Activated CD4-positive, alpha-beta T cell treated with anti-CD3 and anti-CD28 coated beads, Interleukin-2, amount 10 ng/mL, durations not matched to agents 7 days and 5 days (primary cell): ENCODE results near the gene P2RX7. TPM values are rescaled to one million over a fixed set of nuclear protein-coding genes. Genes with fewer than 3 reads are reported as not detected.

Experiments
- CTCF ChIA-PET: fragments of 350-600 bp; sonication (Branson Sonifier 250); formaldehyde crosslinking; loops from one replicate; lab custom pipeline; 2021; ENCODE audit warnings: antibody characterized with exemption; lab: Charles Lee
- POLR2A ChIA-PET: fragments of 350-600 bp; sonication (Branson Sonifier 250); formaldehyde crosslinking; loops from one replicate; lab custom pipeline; 2021; ENCODE audit warnings: antibody characterized with exemption; lab: Charles Lee
- DNase-seq: peaks from one replicate; pipeline ENCODE4 v3.0.0-alpha.2; 2020
- H3K27ac Mint-ChIP-seq: one replicate; pipeline ENCODE4 v1.8.0; 2021; ENCODE audit warnings: mild to moderate bottlenecking, moderate library complexity, mixed read lengths
- H3K27me3 Mint-ChIP-seq: one replicate; pipeline ENCODE4 v1.8.0; 2021; ENCODE audit warnings: mixed read lengths
- H3K36me3 Mint-ChIP-seq: one replicate; pipeline ENCODE4 v1.8.0; 2021; ENCODE audit warnings: low read depth, mixed read lengths
- H3K4me1 Mint-ChIP-seq: one replicate; pipeline ENCODE4 v1.8.0; 2021; ENCODE audit warnings: mixed read lengths
- H3K4me3 Mint-ChIP-seq: one replicate; pipeline ENCODE4 v1.8.0; 2021; ENCODE audit warnings: mild to moderate bottlenecking, moderate library complexity, mixed read lengths
- H3K9me3 Mint-ChIP-seq: one replicate; pipeline ENCODE4 v1.8.0; 2021; ENCODE audit warnings: mixed read lengths
- total RNA-seq, 2 experiments: library from RNA; stranded (reverse); gene quantifications; one replicate each; pipeline ENCODE4 v1.2.3, GENCODE V29; 2021

The P2RX7 gene
- total RNA-seq, 2 experiments from 2014 or later, result 19.8 to 21.4 TPM

DNA sequence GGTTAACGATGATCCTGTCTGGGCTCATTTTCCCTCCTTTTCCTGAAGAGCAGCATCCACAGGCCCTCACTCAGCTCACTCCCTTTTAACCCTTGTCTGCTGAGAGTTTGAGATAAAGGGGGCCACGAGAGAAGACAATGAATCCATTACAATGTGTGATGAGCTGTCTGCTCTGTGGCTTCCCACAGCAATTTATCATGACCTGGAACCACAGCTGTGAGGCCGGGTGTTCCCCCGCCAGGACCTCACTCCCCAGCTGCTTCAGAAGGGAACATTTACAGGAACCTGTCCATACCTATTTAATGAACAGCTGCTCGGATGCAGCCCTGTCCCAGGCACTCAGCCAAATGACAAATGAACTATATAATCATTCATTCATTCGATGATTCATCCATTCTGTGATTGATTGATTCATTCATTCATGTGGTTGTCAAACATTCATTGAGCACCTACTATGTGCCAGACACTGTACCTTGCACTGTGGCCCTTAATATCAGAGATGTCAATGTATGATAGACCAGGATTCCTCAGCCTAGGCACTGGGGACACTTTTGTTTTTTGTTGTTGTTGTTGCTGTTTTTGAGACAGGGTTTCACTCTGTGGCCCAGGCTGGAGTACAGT lies 18.5 kb upstream of the P2RX7 start:
- Mint-ChIP-seq H3K27me3 (peaks cover 4% of the 10 kb centered on the region), H3K9me3 (no peaks in the 10 kb centered on the region), H3K27ac (no peak overlapping the region), H3K36me3 (no peaks in the 10 kb centered on the region), H3K4me3 (no peak overlapping the region), H3K4me1 (peaks cover 8% of the 10 kb centered on the region)
- ChIA-PET CTCF (interaction anchor here (1.3 to 2.3 kb wide), 2 partner anchors 10 to 55 kb away, joined by 3 to 6 read pairs; no protein-coding TSS in a partner anchor), POLR2A (no interaction called here)
- no peak for DNase-seq

DNA sequence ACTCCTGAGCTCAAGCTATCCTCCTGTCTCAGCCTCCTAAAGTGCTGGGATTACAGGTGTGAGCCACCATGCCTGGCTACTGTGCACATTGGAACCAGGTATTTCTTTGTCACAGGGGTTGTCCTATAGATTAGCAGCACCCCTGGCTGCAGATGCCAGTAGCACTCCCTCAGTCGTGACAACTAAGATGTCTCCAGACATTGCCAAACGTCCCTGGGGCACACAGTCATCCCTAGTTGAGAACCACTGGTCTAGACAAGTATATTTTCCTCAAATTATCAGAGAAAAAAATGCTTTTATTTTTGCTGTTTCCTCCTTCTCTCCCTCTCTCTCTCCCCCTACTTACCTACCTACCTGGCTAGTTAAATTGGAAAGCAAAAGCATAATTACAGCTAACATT lies 17.9 kb upstream of the P2RX7 start:
- POLR2A ChIA-PET, result no interaction called here
- peaks cover 8% of the 10 kb centered on the region for H3K4me1 Mint-ChIP-seq
- H3K27me3 Mint-ChIP-seq, result peaks cover 5% of the 10 kb centered on the region

DNA sequence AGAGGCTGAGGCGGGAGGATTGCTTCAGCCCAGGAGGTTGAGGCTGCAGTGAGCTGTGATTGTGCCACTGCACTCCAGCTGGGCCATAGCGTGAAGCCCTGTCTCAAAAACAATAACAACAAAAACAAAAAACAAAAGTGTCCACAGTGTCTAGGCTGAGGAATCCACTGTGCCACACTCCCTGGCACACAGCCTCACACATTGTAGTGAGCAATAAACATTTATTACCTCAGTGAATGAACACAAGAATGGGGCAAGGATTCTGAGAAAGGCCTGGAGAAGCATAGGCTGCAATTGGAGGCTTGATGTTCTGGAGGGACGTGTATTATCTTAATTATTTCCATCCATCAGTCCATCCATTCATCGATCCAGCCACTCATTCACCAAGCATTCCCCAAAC lies 17.1 kb upstream of the P2RX7 start:
- no peaks in the 10 kb centered on the region for H3K9me3 Mint-ChIP-seq
- H3K36me3 Mint-ChIP-seq, result no peaks in the 10 kb centered on the region
- POLR2A ChIA-PET, result no interaction called here
- peaks cover 4% of the 10 kb centered on the region for H3K4me1 Mint-ChIP-seq
- peaks cover 5% of the 10 kb centered on the region for H3K27me3 Mint-ChIP-seq
- CTCF ChIA-PET, result interaction anchor here (1.3 to 2.3 kb wide), 2 partner anchors 9 kb away, joined by 4 to 6 read pairs; no protein-coding TSS in a partner anchor
- H3K27ac Mint-ChIP-seq, result no peak overlapping the region
- no peak overlapping the region for H3K4me3 Mint-ChIP-seq
- DNase-seq, result no peak

More for the DNA sequence above, 17.9 kb upstream of the P2RX7 start:
- Mint-ChIP-seq H3K36me3 (no peaks in the 10 kb centered on the region), H3K4me3 (no peak overlapping the region), H3K27ac (no peak overlapping the region), H3K9me3 (no peaks in the 10 kb centered on the region)
- CTCF ChIA-PET, result interaction anchor here (1.3 to 2.3 kb wide), 2 partner anchors 9 to 10 kb away, joined by 4 to 6 read pairs; no protein-coding TSS in a partner anchor
- no peak for DNase-seq

DNA sequence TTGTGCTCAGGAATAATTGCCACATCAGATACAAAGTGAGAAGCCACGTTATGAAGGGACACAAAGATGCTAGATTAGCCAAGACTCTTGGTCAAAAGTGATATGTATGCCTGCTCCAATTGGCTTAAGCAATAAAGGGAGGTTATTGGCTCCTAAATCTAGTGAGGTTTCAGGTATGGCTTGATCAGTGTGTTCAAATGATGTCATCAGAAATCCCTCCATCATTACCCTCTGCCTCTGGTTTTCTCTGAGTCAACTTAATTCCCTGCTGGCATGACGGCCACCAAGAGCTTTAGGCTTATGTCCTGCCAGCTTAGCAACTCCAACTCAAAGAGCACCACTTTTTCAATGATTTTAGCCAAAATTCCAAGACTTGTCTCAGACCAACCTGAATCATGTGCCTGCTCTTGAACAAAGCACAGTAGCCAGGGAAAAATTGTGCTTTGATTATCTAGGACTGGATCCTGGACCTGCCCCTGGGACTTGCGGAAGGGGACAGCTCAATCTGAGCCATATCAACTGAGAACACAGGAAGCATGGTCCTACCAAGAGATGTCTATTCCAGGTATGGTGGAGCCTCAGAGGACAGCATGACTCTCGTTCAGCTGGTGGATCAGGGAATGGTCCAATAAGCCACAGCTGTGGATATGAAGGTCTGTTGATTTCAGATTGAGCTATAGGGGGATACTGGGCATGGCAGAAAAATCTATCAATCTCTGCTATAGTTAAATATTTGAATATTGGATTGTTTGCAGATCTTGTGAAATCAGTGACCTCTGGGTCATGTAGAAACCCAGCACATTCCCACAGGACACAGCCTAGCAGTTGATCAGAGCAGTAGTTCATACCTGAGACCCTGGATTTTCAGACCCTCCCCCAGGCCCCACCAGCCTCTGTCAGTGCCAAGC lies 16.1 kb upstream of the P2RX7 start:
- POLR2A ChIA-PET, result no interaction called here
- H3K36me3 Mint-ChIP-seq, result no peaks in the 10 kb centered on the region
- CTCF ChIA-PET, result interaction anchor here (1.0 to 2.3 kb wide), 2 partner anchors 8 to 24 kb away, joined by 3 to 6 read pairs; no protein-coding TSS in a partner anchor
- no peak overlapping the region for H3K4me3 Mint-ChIP-seq
- no peaks in the 10 kb centered on the region for H3K9me3 Mint-ChIP-seq
- peaks cover 11% of the 10 kb centered on the region for H3K27me3 Mint-ChIP-seq
- DNase-seq, result no peak
- no peak overlapping the region for H3K27ac Mint-ChIP-seq
- H3K4me1 Mint-ChIP-seq, result peaks cover 8% of the 10 kb centered on the region

DNA sequence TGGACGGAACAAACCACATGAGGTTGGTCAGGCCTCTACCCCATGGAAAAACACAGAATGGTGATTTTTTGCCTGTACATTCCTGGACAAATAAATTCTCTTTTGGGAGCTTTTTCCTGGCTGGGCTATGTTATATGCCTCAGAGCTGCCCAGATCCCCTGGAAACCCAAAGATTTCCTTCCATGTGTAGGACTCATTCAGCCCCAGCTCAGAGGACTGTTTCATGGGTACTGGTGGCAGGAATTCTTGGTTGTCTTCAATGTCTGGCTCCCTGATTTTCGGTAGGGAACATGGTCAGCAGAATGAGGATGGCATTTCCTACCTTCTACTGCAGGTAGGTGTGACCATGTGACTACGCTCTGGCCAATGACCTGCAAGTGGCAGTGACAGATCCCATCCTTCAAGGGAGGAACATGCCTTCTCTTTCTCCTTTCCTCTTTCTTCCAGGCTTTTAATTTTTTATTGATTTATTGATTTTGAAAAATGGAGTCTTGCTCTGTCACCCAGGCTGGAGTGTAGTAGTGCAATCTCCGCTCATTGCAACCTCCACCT lies 15.4 kb upstream of the P2RX7 start:
- Mint-ChIP-seq H3K4me1 (peaks cover 8% of the 10 kb centered on the region), H3K36me3 (no peaks in the 10 kb centered on the region), H3K9me3 (no peaks in the 10 kb centered on the region), H3K27me3 (peaks cover 11% of the 10 kb centered on the region), H3K4me3 (no peak overlapping the region), H3K27ac (no peak overlapping the region)
- CTCF ChIA-PET, result interaction anchor here (0.9 kb wide), 1 partner anchor 8 kb away, joined by 4 read pairs; no protein-coding TSS in a partner anchor
- POLR2A ChIA-PET, result no interaction called here
- no peak for DNase-seq

DNA sequence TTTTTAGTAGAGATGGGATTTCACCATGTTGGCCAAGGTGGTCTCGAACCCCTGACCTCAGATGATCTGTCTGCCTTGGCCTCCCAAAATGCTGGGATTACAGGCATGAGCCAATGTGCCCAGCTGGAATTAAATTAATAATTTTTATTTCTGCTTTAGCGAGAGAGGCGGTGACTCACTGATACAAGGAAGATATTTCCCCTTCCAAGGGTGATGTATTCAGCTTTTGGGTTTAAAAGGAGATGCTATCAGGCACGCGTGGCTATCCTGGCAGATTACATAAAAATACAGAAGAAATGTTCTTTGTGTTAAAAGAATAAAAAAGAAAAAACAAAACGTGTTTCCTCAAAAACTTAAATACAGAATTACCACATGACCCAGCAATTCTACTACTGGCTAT lies 12.4 kb upstream of the P2RX7 start:
- Mint-ChIP-seq H3K4me1 (peaks cover 28% of the 10 kb centered on the region), H3K36me3 (peaks cover 4% of the 10 kb centered on the region), H3K27me3 (peaks cover 11% of the 10 kb centered on the region), H3K27ac (no peak overlapping the region), H3K9me3 (peaks cover 9% of the 10 kb centered on the region), H3K4me3 (no peak overlapping the region)
- CTCF ChIA-PET, result no interaction called here
- DNase-seq, result no peak
- POLR2A ChIA-PET, result no interaction called here

DNA sequence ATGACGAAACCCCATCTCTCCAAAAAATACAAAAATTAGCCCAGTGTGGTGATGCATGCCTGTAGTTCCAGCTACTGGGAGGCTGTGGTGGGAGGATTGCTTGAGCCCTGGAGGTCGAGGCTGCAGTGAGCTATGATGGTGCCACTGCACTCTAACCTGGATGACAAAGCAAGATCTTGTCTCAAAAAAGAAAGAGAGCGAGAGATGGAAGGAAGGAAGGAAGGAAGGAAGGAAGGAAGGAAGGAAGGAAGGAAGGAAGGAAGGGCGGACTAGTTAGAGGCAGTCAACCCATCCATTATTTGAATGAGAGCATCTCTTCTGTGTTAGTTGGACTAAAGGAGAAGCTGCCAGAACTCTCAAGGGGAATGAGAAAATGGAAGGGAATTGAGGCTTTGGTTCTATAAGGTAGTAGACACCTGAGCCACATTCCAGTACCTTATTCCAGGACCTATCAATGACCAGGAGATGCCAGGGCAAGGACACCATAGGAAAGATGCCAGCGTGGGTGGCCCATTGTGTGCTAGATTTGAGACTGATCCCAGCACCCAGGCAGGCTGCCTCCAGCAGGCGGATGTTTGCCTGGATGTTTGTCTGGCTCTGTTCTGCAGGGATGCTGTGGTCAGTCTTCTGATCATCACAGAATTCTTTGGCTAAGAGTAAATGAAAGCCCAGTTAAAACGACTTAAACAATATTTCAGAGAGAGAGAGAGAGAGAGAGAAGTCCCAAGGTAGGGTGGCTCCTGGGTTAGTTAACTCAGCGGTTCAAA lies 11.5 kb upstream of the P2RX7 start:
- ChIA-PET POLR2A (no interaction called here), CTCF (no interaction called here)
- Mint-ChIP-seq H3K4me3 (no peak overlapping the region), H3K9me3 (peaks cover 10% of the 10 kb centered on the region), H3K36me3 (peaks cover 4% of the 10 kb centered on the region), H3K4me1 (peaks cover 30% of the 10 kb centered on the region), H3K27me3 (peaks cover 11% of the 10 kb centered on the region), H3K27ac (no peak overlapping the region)
- no peak for DNase-seq

DNA sequence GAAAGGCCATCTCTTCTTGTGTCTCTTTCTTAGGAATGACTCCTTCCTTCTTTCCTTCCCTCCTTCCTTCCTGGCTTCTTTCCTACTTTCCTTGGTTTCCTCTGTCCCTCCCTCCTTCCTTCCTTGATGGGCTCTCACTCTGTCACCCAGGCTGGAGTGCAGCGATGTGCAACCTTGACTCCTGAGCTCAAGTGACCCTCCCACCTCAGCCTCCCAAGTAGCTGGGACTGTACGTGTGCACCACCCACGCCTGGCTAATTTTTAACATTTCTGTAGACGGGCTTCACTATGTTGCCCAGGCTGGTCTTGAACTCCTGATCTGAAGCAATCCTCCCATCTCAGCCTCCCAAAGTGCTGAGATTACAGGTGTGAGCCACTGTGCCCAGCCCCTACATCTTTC lies 10.9 kb upstream of the P2RX7 start:
- H3K9me3 Mint-ChIP-seq, result peaks cover 10% of the 10 kb centered on the region
- no peak for DNase-seq
- H3K4me1 Mint-ChIP-seq, result peaks cover 34% of the 10 kb centered on the region
- H3K27me3 Mint-ChIP-seq, result peaks cover 9% of the 10 kb centered on the region
- CTCF ChIA-PET, result interaction anchor here (1.1 kb wide), 1 partner anchor 11 kb away, joined by 4 read pairs; the partner anchor contains the start of gene P2RX7
- no peak overlapping the region for H3K4me3 Mint-ChIP-seq
- POLR2A ChIA-PET, result no interaction called here
- H3K36me3 Mint-ChIP-seq, result peaks cover 4% of the 10 kb centered on the region
- no peak overlapping the region for H3K27ac Mint-ChIP-seq

DNA sequence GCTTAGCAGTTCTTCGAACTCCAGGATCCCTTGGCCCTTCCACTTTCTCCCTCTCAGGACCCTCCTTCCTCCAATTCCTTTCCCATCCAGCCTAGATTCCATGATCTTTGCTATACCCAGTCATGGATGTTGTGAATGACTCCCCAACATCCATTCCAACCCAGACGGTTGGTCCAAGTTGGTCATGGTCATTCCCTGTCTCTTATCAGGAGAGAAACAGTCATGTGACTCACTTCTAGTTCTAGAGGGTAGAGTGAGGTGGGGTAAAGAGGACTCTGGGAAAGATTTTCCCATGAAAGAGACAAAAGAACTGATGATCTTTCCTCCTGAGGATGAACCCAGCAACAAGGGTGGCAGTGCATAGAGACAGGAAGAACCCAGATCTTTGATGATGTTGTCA lies 9.2 kb upstream of the P2RX7 start:
- no peak for DNase-seq
- CTCF ChIA-PET, result no interaction called here
- Mint-ChIP-seq H3K27me3 (peaks cover 9% of the 10 kb centered on the region), H3K4me3 (no peak overlapping the region), H3K36me3 (peaks cover 6% of the 10 kb centered on the region), H3K9me3 (peaks cover 13% of the 10 kb centered on the region), H3K27ac (no peak overlapping the region), H3K4me1 (peaks cover 50% of the 10 kb centered on the region)
- POLR2A ChIA-PET, result no interaction called here

DNA sequence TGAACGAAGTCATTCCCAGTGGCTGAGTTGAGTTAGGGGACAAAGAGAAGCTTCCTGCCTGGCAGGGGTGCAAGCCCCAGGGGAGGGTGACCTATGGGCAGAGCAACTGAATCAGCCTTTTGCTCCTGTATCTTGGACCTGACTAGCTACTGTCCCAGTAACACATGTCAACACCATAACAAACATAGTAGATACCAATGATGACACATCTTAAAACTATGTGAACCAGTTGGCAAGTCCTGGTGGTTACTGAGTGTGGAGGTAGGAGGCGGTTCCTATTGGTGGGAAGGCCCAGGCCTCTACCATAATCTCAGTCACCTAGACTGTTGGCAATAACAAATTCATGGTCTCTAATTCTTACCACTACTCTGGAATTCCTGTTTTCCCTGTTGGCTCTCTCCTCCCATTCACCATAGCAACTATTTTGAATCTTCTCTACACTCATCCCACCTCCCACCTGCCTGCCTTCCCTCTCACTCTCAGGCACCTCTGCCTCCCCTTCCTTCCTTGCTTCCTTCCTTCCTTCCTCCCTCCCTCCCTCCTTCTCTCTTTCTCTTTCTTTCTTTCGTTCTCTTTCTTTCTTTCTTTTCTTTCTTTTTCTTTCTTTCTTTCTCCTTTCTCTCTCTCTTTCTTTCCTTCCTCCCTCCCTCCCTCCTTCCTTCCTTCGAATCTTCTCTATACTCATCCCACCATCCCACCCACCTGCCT lies 8.1 kb upstream of the P2RX7 start:
- Mint-ChIP-seq H3K9me3 (peaks cover 13% of the 10 kb centered on the region), H3K27me3 (peaks cover 6% of the 10 kb centered on the region), H3K4me3 (no peak overlapping the region), H3K27ac (no peak overlapping the region), H3K4me1 (peaks cover 59% of the 10 kb centered on the region), H3K36me3 (peaks cover 10% of the 10 kb centered on the region)
- ChIA-PET CTCF (interaction anchor here (1.5 kb wide), 1 partner anchor 9 kb away, joined by 6 read pairs; no protein-coding TSS in a partner anchor), POLR2A (no interaction called here)
- no peak for DNase-seq

DNA sequence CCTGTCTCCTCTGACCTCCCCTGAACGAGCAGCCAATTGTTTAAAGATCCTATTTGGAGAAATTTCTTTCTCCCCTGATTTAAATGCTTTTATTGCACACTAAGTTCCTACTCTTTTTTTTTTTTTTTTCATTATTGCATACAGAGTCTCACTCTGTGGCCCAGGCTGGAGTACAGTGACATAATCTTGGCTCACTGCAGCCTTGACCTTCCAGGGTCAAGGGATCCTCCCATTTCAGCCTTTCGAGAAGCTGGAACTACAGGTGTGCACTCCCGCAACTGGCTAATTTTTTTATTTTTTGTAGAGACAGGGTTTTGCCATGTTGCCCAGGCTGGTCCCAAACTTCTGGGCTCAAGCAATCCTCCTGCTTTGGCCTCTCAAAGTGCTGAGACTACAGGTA lies 5.2 kb upstream of the P2RX7 start:
- no peak for DNase-seq
- CTCF ChIA-PET, result interaction anchor here (0.6 to 2.1 kb wide), 2 partner anchors 8 to 853 kb away, joined by 4 to 9 read pairs; no protein-coding TSS in a partner anchor
- POLR2A ChIA-PET, result no interaction called here

More for the DNA sequence above, 5.2 kb upstream of the P2RX7 start:
- peaks cover 15% of the 10 kb centered on the region for H3K9me3 Mint-ChIP-seq
- H3K36me3 Mint-ChIP-seq, result peaks cover 20% of the 10 kb centered on the region
- peak overlapping the region; percentile 86 for H3K27ac Mint-ChIP-seq
- H3K4me3 Mint-ChIP-seq, result no peak overlapping the region
- H3K4me1 Mint-ChIP-seq, result peaks cover 83% of the 10 kb centered on the region
- no peaks in the 10 kb centered on the region for H3K27me3 Mint-ChIP-seq
